K562 (cell line): ENCODE results near the gene ANAPC16. TPM values are rescaled to one million over a fixed set of nuclear protein-coding genes. Genes with fewer than 3 reads are reported as not detected.
A peak's percentile ranks its signal among the peaks of the same experiment; 100 is the strongest.

Source experiments
- ATF1 ChIP-seq, 2 experiments: fragments of 450-650 bp in 1 of 2; IDR thresholded peaks; 2 replicates each; pipeline ENCODE4 v1.6.1; 2016; ENCODE audit warnings: missing compliant biosample characterization in 1 of 2, missing genetic modification characterization in 1 of 2
- C11orf30 ChIP-seq: fragments of 450-650 bp; IDR thresholded peaks from 2 replicates; pipeline ENCODE4 v1.6.1; 2016; ENCODE audit warnings: low read depth, mild to moderate bottlenecking
- COPS2 ChIP-seq: fragments of 450-650 bp; conservative IDR thresholded peaks from 2 replicates; pipeline ENCODE4 v1.6.1; 2016; ENCODE audit warnings: mild to moderate bottlenecking, moderate library complexity
- CSDE1 ChIP-seq, 2 experiments: fragments of 450-650 bp; IDR thresholded peaks; 2 replicates each; pipeline ENCODE4 v1.6.1; 2016; ENCODE audit warnings: mild to moderate bottlenecking in 1 of 2
- L3MBTL2 ChIP-seq: fragments of 450-650 bp; IDR thresholded peaks from 2 replicates; pipeline ENCODE4 v1.6.1; 2016; ENCODE audit warnings: mild to moderate bottlenecking, moderate library complexity
- MCM5 ChIP-seq: fragments of 450-650 bp; IDR thresholded peaks from 2 replicates; pipeline ENCODE4 v1.6.1; 2016; ENCODE audit warnings: low read depth
- PCBP2 ChIP-seq: fragments of 200-400 bp; formaldehyde crosslinking; IDR thresholded peaks from 2 replicates; pipeline ENCODE4 v1.6.1; 2018; ENCODE audit warnings: low read length, low read depth, mild to moderate bottlenecking, moderate library complexity; ENCODE audit not compliant: poor library complexity, severe bottlenecking
- PURB ChIP-seq: sonication (generic); formaldehyde crosslinking; IDR thresholded peaks from 2 replicates; pipeline ENCODE4 v1.9.0; 2021; ENCODE audit warnings: low read depth, mild to moderate bottlenecking, missing genetic modification reagents
- SNIP1 ChIP-seq: fragments of 450-650 bp; IDR thresholded peaks from 2 replicates; pipeline ENCODE4 v1.7.1; 2017; ENCODE audit warnings: low read depth, mild to moderate bottlenecking
- ZC3H4 ChIP-seq: sonication (generic); formaldehyde crosslinking; IDR thresholded peaks from 2 replicates; pipeline ENCODE4 v1.9.0; 2021; ENCODE audit warnings: missing genetic modification reagents, borderline replicate concordance
- ZNF668 ChIP-seq: fragments of 250-450 bp; sonication (Bioruptor Pico); IDR thresholded peaks from 2 replicates; pipeline ENCODE4 v1.8.0; 2022; ENCODE audit warnings: mild to moderate bottlenecking, inconsistent platforms
- polyA plus RNA-seq, 8 experiments: library from polyadenylated mRNA; depleted of rRNA in 4 of 8; stranded (reverse) in 5 of 8; unstranded in 3 of 8; fragments of >200 nt; fragmentation: Nextera tagmentation in 2 of 8; fragmentation: Illumina TruSeq in 1 of 8; extraction: Ambion mirVana in 2 of 8; extraction: Trizol in 1 of 8; gene quantifications; 2 replicates each; pipeline versions ENCODE4 v1.2.1 to v1.2.3, GENCODE V29; 2011 to 2014; ENCODE audit warnings: inconsistent platforms in 1 of 8, missing spikeins in 1 of 8
- total RNA-seq, 7 experiments: library from RNA; depleted of rRNA in 6 of 7; stranded (reverse); fragments of >200 nt in 6 of 7; fragmentation: Illumina TruSeq in 2 of 7; extraction: Trizol in 2 of 7; gene quantifications; 2 replicates each; pipeline versions ENCODE4 v1.2.1 to v1.2.3, GENCODE V29; 2011 to 2021; ENCODE audit warnings: low replicate concordance in 1 of 7
- TF ChIP-seq, protein P1 (sequence below): fragments of 450-650 bp; IDR thresholded peaks from 2 replicates; pipeline ENCODE4 v1.6.1; 2017; ENCODE audit warnings: antibody characterized with exemption, mild to moderate bottlenecking
- TF ChIP-seq, protein P2 (sequence below): sonication (generic); formaldehyde crosslinking; IDR thresholded peaks from 2 replicates; pipeline ENCODE4 v1.8.0; 2022; ENCODE audit warnings: mild to moderate bottlenecking, missing genetic modification reagents
- TF ChIP-seq, protein P3 (sequence below): fragments of 450-650 bp; IDR thresholded peaks from one replicate; pipeline ENCODE4 v1.6.1; 2018; ENCODE audit warnings: mild to moderate bottlenecking, moderate library complexity; ENCODE audit not compliant: partially characterized antibody
- TF ChIP-seq, protein P4 (sequence below): fragments of 450-650 bp; formaldehyde crosslinking; conservative IDR thresholded peaks from 2 replicates; pipeline ENCODE4 v1.4.0; 2022; ENCODE audit warnings: mild to moderate bottlenecking, missing genetic modification characterization
- TF ChIP-seq, protein P5 (sequence below), 2 experiments: fragments of 450-650 bp in 1 of 2; IDR thresholded peaks; 2 replicates each; pipeline ENCODE4 v1.6.1; 2011 to 2017; ENCODE audit warnings: low read depth in 2 of 2, antibody characterized with exemption in 1 of 2, borderline replicate concordance in 1 of 2, low read length in 1 of 2, mild to moderate bottlenecking in 1 of 2, mixed read lengths in 1 of 2; ENCODE audit not compliant: control insufficient read depth in 1 of 2

The ANAPC16 gene
- total and polyA plus RNA-seq, 9 of the 15 experiments (the other 6 are each of a cell fraction or from before 2014, with no cell fraction given) = 42.6 to 208 (median 108) TPM

DNA sequence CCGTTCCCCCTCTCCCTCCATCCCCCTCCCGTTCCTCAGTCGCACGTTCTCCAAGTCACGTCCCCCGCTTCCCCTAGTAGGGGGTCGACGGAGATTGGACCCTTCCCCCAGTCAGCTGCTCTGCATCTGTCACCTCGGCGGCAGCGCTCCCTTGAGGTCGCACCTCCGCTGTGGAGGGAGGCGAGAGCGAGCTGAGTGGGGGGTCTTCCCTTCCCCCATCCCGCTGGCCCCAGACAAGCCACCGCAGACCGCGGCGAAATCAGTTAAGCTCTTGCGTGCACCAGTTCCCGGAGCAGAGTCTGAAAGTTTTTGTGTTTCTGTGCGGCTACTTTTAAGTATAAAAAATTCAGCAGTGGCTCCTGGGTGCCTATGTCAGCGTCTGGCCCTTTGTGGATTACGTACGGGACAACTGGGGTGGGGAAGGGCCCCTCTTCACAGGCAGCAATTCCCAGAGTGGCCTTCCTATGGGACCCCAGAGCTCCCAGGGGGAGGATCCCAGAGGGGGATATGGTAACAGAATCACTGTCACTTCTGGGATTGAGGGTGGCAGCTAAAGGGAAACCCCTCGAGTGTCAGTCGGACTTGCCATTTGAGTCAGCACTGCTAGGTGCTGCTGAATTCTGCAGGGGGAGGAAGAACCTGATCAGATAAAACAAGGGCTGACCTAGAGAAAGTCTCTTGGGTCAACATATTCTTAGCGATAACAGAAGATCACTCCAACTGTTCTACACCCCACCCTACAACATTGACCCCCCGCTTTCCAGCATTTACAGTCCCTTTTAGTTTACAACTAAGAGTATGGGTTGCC lies 45.4 kb downstream of the ANAPC16 start (continued):
- TF ChIP-seq PCBP2 (no peak), ZNF668 (CRISPR knock-in tag) (no peak), ATF1 (CRISPR knock-in tag; IDR thresholded peaks at IDR 0.05) (no peak), ATF1 (tag; IDR thresholded peaks at IDR 0.05) (peak; percentile 28; the same call in 1 of the 2 replicates), CSDE1 (IDR thresholded peaks at IDR 0.05) (no peak), COPS2 (no peak), SNIP1 (no peak), L3MBTL2 (peak; percentile 80), PURB (CRISPR knock-in tag) (no peak), MCM5 (no peak), ZC3H4 (CRISPR knock-in tag) (peak; percentile 79; the same call in 1 of the 2 replicates), C11orf30 (no peak)
- TF ChIP-seq, protein P1, sequence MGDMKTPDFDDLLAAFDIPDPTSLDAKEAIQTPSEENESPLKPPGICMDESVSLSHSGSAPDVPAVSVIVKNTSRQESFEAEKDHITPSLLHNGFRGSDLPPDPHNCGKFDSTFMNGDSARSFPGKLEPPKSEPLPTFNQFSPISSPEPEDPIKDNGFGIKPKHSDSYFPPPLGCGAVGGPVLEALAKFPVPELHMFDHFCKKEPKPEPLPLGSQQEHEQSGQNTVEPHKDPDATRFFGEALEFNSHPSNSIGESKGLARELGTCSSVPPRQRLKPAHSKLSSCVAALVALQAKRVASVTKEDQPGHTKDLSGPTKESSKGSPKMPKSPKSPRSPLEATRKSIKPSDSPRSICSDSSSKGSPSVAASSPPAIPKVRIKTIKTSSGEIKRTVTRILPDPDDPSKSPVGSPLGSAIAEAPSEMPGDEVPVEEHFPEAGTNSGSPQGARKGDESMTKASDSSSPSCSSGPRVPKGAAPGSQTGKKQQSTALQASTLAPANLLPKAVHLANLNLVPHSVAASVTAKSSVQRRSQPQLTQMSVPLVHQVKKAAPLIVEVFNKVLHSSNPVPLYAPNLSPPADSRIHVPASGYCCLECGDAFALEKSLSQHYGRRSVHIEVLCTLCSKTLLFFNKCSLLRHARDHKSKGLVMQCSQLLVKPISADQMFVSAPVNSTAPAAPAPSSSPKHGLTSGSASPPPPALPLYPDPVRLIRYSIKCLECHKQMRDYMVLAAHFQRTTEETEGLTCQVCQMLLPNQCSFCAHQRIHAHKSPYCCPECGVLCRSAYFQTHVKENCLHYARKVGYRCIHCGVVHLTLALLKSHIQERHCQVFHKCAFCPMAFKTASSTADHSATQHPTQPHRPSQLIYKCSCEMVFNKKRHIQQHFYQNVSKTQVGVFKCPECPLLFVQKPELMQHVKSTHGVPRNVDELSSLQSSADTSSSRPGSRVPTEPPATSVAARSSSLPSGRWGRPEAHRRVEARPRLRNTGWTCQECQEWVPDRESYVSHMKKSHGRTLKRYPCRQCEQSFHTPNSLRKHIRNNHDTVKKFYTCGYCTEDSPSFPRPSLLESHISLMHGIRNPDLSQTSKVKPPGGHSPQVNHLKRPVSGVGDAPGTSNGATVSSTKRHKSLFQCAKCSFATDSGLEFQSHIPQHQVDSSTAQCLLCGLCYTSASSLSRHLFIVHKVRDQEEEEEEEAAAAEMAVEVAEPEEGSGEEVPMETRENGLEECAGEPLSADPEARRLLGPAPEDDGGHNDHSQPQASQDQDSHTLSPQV = peak; percentile 80
- TF ChIP-seq, protein P2, sequence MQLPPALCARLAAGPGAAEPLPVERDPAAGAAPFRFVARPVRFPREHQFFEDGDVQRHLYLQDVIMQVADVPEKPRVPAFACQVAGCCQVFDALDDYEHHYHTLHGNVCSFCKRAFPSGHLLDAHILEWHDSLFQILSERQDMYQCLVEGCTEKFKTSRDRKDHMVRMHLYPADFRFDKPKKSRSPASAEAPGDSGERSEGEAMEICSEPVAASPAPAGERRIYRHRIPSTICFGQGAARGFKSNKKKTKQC (CRISPR knock-in tag) = no peak
- TF ChIP-seq, protein P3, sequence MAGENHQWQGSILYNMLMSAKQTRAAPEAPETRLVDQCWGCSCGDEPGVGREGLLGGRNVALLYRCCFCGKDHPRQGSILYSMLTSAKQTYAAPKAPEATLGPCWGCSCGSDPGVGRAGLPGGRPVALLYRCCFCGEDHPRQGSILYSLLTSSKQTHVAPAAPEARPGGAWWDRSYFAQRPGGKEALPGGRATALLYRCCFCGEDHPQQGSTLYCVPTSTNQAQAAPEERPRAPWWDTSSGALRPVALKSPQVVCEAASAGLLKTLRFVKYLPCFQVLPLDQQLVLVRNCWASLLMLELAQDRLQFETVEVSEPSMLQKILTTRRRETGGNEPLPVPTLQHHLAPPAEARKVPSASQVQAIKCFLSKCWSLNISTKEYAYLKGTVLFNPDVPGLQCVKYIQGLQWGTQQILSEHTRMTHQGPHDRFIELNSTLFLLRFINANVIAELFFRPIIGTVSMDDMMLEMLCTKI = no peak
- TF ChIP-seq, protein P4, sequence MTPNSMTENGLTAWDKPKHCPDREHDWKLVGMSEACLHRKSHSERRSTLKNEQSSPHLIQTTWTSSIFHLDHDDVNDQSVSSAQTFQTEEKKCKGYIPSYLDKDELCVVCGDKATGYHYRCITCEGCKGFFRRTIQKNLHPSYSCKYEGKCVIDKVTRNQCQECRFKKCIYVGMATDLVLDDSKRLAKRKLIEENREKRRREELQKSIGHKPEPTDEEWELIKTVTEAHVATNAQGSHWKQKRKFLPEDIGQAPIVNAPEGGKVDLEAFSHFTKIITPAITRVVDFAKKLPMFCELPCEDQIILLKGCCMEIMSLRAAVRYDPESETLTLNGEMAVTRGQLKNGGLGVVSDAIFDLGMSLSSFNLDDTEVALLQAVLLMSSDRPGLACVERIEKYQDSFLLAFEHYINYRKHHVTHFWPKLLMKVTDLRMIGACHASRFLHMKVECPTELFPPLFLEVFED = no peak
- TF ChIP-seq, protein P5, sequence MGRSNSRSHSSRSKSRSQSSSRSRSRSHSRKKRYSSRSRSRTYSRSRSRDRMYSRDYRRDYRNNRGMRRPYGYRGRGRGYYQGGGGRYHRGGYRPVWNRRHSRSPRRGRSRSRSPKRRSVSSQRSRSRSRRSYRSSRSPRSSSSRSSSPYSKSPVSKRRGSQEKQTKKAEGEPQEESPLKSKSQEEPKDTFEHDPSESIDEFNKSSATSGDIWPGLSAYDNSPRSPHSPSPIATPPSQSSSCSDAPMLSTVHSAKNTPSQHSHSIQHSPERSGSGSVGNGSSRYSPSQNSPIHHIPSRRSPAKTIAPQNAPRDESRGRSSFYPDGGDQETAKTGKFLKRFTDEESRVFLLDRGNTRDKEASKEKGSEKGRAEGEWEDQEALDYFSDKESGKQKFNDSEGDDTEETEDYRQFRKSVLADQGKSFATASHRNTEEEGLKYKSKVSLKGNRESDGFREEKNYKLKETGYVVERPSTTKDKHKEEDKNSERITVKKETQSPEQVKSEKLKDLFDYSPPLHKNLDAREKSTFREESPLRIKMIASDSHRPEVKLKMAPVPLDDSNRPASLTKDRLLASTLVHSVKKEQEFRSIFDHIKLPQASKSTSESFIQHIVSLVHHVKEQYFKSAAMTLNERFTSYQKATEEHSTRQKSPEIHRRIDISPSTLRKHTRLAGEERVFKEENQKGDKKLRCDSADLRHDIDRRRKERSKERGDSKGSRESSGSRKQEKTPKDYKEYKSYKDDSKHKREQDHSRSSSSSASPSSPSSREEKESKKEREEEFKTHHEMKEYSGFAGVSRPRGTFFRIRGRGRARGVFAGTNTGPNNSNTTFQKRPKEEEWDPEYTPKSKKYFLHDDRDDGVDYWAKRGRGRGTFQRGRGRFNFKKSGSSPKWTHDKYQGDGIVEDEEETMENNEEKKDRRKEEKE (IDR thresholded peaks at IDR 0.05; ENCODE audit: borderline replicate concordance in 1 of 2, control insufficient read depth in 1 of 2, low read depth in 2 of 2, low read length in 1 of 2) = no peak
